ENCODE measurements around the gene PTGDS.

GRCh38 chr9:137019891-137020683 is 42.8 kb downstream of the PTGDS start:
- TF ChIP-seq POLR2A (IDR thresholded peaks at IDR 0.05; ENCODE audit: low read length) (no peak), GATA1 (IDR thresholded peaks at IDR 0.05; ENCODE audit: low read depth, low read length) (no peak)

All from erythroblast (primary cell).